ENCODE results near the gene CCDC134.

CCDC134 gene

GRCh38 chr22:41820447-41820846, 20.0 kb downstream of the CCDC134 start:
- no peaks in the 10 kb centered on the region for H4K20me1 ChIP-seq (ENCODE audit: insufficient read depth, low read length)
- no peak overlapping the region for H2AFZ ChIP-seq (ENCODE audit: low read length)
- H3K9ac ChIP-seq (ENCODE audit: low read length) = no peak overlapping the region
- no peaks in the 10 kb centered on the region for H3F3A ChIP-seq (ENCODE audit: insufficient read depth, low read length)
- no peak for TF ChIP-seq EZH2 (IDR thresholded peaks at IDR 0.05; ENCODE audit: borderline replicate concordance, low read length)
- no peak for TF ChIP-seq CTCF (IDR thresholded peaks at IDR 0.05; ENCODE audit: low read length)
- no peaks in the 10 kb centered on the region for H3K9me2 ChIP-seq (ENCODE audit: low read depth, low read length)
- H3K36me3 ChIP-seq (ENCODE audit: insufficient read depth, low read length) = peaks cover 7% of the 10 kb centered on the region; the same call in 1 of the 2 replicates
- H3K27ac ChIP-seq (ENCODE audit: low read depth, low read length, poor library complexity, severe bottlenecking) = no peak overlapping the region
- H3K4me3 ChIP-seq (ENCODE audit: low read depth, low read length, poor library complexity, severe bottlenecking) = no peak overlapping the region
- H3K4me1 ChIP-seq (ENCODE audit: insufficient read depth, low read length, severe bottlenecking) = no peaks in the 10 kb centered on the region
- H3K27me3 ChIP-seq (ENCODE audit: insufficient read depth, low read length) = no peaks in the 10 kb centered on the region
- no peak overlapping the region for H3K4me2 ChIP-seq (ENCODE audit: low read length)
- no peaks in the 10 kb centered on the region for H3K9me3 ChIP-seq (ENCODE audit: low read length)
- H3K79me2 ChIP-seq (ENCODE audit: insufficient read depth, low read length) = no peaks in the 10 kb centered on the region

- H3K9me2 ChIP-seq (ENCODE audit: low read depth, low read length) = no peaks in the 10 kb centered on the region
- H3K36me3 ChIP-seq (ENCODE audit: insufficient read depth, low read length) = peaks cover 7% of the 10 kb centered on the region; the same call in 1 of the 2 replicates
- no peaks in the 10 kb centered on the region for H3K9me3 ChIP-seq (ENCODE audit: low read length)
- H3K27me3 ChIP-seq (ENCODE audit: insufficient read depth, low read length) = no peaks in the 10 kb centered on the region
- H2AFZ ChIP-seq (ENCODE audit: low read length) = no peak overlapping the region
- no peaks in the 10 kb centered on the region for H3K4me1 ChIP-seq (ENCODE audit: insufficient read depth, low read length, severe bottlenecking)
- H3F3A ChIP-seq (ENCODE audit: insufficient read depth, low read length) = no peaks in the 10 kb centered on the region
- TF ChIP-seq EZH2 (IDR thresholded peaks at IDR 0.05; ENCODE audit: borderline replicate concordance, low read length) = no peak
- TF ChIP-seq CTCF (IDR thresholded peaks at IDR 0.05; ENCODE audit: low read length) = no peak
- no peak overlapping the region for H3K4me2 ChIP-seq (ENCODE audit: low read length)
- no peaks in the 10 kb centered on the region for H4K20me1 ChIP-seq (ENCODE audit: insufficient read depth, low read length)
- no peaks in the 10 kb centered on the region for H3K79me2 ChIP-seq (ENCODE audit: insufficient read depth, low read length)
- no peak overlapping the region for H3K4me3 ChIP-seq (ENCODE audit: low read depth, low read length, poor library complexity, severe bottlenecking)
- H3K9ac ChIP-seq (ENCODE audit: low read length) = no peak overlapping the region
- H3K27ac ChIP-seq (ENCODE audit: low read depth, low read length, poor library complexity, severe bottlenecking) = no peak overlapping the region
These were observed 21.2 kb downstream of the CCDC134 start for GRCh38 chr22:41821471-41822316.

- TF ChIP-seq CTCF (IDR thresholded peaks at IDR 0.05; ENCODE audit: low read length) (peak; percentile 71), EZH2 (IDR thresholded peaks at IDR 0.05; ENCODE audit: borderline replicate concordance, low read length) (no peak)
- no peak overlapping the region for H3K4me2 ChIP-seq (ENCODE audit: low read length)
- no peak overlapping the region for H3K4me3 ChIP-seq (ENCODE audit: low read depth, low read length, poor library complexity, severe bottlenecking)
- no peaks in the 10 kb centered on the region for H3K9me2 ChIP-seq (ENCODE audit: low read depth, low read length)
- H3K9ac ChIP-seq (ENCODE audit: low read length) = no peak overlapping the region; the same call in 1 of the 2 replicates
- peaks cover 7% of the 10 kb centered on the region; the same call in 1 of the 2 replicates for H3K36me3 ChIP-seq (ENCODE audit: insufficient read depth, low read length)
- no peaks in the 10 kb centered on the region for H3K4me1 ChIP-seq (ENCODE audit: insufficient read depth, low read length, severe bottlenecking)
- no peaks in the 10 kb centered on the region for H3F3A ChIP-seq (ENCODE audit: insufficient read depth, low read length)
- peak overlapping the region; percentile 7 for H3K27ac ChIP-seq (ENCODE audit: low read depth, low read length, poor library complexity, severe bottlenecking)
- no peaks in the 10 kb centered on the region for H3K27me3 ChIP-seq (ENCODE audit: insufficient read depth, low read length)
- H3K9me3 ChIP-seq (ENCODE audit: low read length) = no peaks in the 10 kb centered on the region
- no peaks in the 10 kb centered on the region for H4K20me1 ChIP-seq (ENCODE audit: insufficient read depth, low read length)
- H2AFZ ChIP-seq (ENCODE audit: low read length) = no peak overlapping the region
- no peaks in the 10 kb centered on the region for H3K79me2 ChIP-seq (ENCODE audit: insufficient read depth, low read length)
These were observed 22.0 kb downstream of the CCDC134 start for GRCh38 chr22:41822317-41823057.
